Thoracic aorta (tissue), 2 donors: ENCODE measurements around the gene GINS1. TPM values are rescaled to one million over a fixed set of nuclear protein-coding genes. Genes with fewer than 3 reads are reported as not detected.

Source experiments
- ATAC-seq: fragments of 150-250 bp; one replicate; pipeline ENCODE4 v1.8.0; 2017; ENCODE audit warnings: low read depth; ENCODE audit not compliant: insufficient number of reproducible peaks, low FRiP score
- DNase-seq: peaks from one replicate; pipeline ENCODE4 v3.0.0-alpha.2; 2020; ENCODE audit warnings: low spot score
- H3K27ac ChIP-seq, 2 donors: fragments of 200-600 bp; sonication (generic); 1 replicate in 1 of 2; 2 replicates in 1 of 2; pipeline ENCODE4 v1.5.1; 2016; ENCODE audit warnings: mild to moderate bottlenecking in 2 of 2, moderate library complexity in 2 of 2
- H3K27me3 ChIP-seq: fragments of 200-600 bp; sonication (generic); replicated peaks from 2 replicates; pipeline ENCODE4 v1.6.0; 2016; ENCODE audit warnings: mild to moderate bottlenecking; ENCODE audit not compliant: insufficient read depth
- H3K36me3 ChIP-seq: fragments of 200-600 bp; sonication (generic); one replicate; pipeline ENCODE4 v1.5.1; 2016
- H3K4me1 ChIP-seq, 2 donors: fragments of 200-600 bp; sonication (generic); 1 replicate in 1 of 2; 2 replicates in 1 of 2; pipeline versions ENCODE4 v1.5.1 to v1.6.0; 2016; ENCODE audit warnings: low read depth in 2 of 2, mild to moderate bottlenecking in 1 of 2; ENCODE audit not compliant: control insufficient read depth in 1 of 2
- H3K4me3 ChIP-seq: fragments of 200-600 bp; sonication (generic); 2 replicates; pipeline ENCODE4 v1.5.1; 2016; ENCODE audit warnings: mild to moderate bottlenecking
- H3K9me3 ChIP-seq: fragments of 200-600 bp; sonication (generic); 2 replicates; pipeline ENCODE4 v1.5.1; 2016
- total RNA-seq, 2 donors: library from RNA; depleted of rRNA; stranded (reverse); fragments of >200 nt; gene quantifications; one replicate each; pipeline versions ENCODE4 v1.1.0 to v1.2.3, GENCODE V29; 2016
- TF ChIP-seq, protein P1 (sequence below): fragments of 200-600 bp; sonication (generic); IDR thresholded peaks from one replicate; pipeline ENCODE4 v1.5.1; 2019; ENCODE audit warnings: antibody characterized with exemption

GINS1 gene
- total RNA-seq, 2 donors from 2014 or later: 0.41 TPM; not detected in 1

DNA sequence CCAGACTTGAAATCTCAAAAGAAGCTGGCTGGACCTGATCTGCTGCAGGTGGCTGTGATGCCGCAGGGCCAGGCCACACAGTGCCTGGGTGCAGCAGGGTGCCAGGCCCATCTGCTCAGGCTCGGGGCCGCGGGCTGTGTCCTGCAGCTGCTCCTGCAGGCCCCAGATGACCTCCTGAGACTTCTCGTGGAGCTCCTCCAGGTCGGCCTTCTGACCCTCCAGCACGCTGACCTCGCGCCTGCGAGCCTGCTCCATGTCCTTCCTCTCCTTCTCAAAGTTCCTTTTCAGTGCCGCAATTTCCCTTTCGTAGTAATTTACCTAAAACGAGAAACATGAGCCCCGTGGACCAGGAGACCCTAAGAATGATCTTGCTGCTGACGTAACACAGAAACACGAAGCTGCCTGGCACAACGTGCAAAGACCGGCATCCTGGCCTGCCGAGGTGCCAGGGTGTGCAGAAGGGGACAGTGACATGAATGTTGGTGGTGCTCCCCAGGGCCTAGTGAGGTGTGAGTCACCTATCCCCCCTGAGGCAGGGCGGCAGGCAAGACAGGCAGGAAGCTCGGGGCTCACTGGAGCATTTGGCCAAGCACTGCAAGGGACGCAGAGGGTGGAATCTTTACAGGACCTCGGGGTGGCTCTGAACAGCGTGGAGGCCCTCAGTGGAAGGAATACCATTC, 71.6 kb downstream of the GINS1 start:
- TF ChIP-seq, protein P1, sequence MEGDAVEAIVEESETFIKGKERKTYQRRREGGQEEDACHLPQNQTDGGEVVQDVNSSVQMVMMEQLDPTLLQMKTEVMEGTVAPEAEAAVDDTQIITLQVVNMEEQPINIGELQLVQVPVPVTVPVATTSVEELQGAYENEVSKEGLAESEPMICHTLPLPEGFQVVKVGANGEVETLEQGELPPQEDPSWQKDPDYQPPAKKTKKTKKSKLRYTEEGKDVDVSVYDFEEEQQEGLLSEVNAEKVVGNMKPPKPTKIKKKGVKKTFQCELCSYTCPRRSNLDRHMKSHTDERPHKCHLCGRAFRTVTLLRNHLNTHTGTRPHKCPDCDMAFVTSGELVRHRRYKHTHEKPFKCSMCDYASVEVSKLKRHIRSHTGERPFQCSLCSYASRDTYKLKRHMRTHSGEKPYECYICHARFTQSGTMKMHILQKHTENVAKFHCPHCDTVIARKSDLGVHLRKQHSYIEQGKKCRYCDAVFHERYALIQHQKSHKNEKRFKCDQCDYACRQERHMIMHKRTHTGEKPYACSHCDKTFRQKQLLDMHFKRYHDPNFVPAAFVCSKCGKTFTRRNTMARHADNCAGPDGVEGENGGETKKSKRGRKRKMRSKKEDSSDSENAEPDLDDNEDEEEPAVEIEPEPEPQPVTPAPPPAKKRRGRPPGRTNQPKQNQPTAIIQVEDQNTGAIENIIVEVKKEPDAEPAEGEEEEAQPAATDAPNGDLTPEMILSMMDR: no peak
- DNase-seq (no peak), ATAC-seq (no peak)
- H3K27ac ChIP-seq: no peak overlapping the region
- no peaks in the 10 kb centered on the region for H3K9me3 ChIP-seq
- no peaks in the 10 kb centered on the region for H3K4me1 ChIP-seq
- no peaks in the 10 kb centered on the region for H3K27me3 ChIP-seq
- H3K4me3 ChIP-seq: no peak overlapping the region
- peaks cover 42% of the 10 kb centered on the region for H3K36me3 ChIP-seq

DNA sequence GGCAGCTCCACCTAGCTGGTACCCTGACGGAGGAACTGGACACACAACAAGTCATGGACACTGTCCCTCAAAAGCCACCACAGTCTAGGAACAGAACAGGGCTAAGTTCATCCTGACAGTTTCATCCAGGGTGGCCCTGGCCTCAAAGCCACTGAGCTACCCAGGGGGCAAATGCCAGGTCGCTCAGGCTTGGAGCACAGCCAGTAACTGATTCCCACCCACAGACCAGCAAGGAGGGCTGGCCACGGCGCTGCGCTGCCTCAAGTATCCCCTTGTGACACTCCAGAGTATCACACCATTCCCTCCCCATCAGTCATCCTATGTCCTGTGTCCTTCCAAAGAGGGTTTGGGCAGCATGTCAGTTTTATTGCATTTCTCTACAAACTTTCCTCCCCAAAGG, 72.2 kb downstream of the GINS1 start:
- Histone ChIP-seq H3K4me1 (no peaks in the 10 kb centered on the region), H3K27me3 (no peaks in the 10 kb centered on the region), H3K4me3 (no peak overlapping the region), H3K9me3 (no peaks in the 10 kb centered on the region), H3K27ac (no peak overlapping the region), H3K36me3 (peaks cover 39% of the 10 kb centered on the region)
- ATAC-seq (no peak), DNase-seq (no peak)
- TF ChIP-seq, protein P1: no peak

DNA sequence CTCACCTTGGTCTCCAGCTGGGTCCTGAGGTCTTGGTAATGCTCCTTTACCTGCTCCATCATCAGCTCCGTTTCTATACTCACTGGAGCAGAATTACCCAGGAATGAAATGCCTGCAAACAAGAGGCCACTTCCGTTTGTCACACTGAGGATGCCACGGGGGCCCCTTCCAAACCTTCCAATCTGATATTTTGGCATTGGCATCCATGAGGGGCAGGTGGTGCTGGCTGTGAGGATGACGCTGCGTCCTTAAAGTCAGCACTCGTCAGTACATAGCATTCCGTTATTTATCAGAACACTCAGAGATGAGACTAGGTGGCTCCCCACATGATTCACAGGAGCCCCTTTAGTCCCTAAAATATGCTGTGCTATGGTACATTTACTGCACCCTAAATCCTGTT, 72.7 kb downstream of the GINS1 start:
- Histone ChIP-seq H3K4me1 (no peaks in the 10 kb centered on the region), H3K27me3 (no peaks in the 10 kb centered on the region), H3K27ac (no peak overlapping the region), H3K4me3 (no peak overlapping the region), H3K9me3 (no peaks in the 10 kb centered on the region), H3K36me3 (peaks cover 39% of the 10 kb centered on the region)
- ATAC-seq: no peak
- TF ChIP-seq, protein P1: no peak
- DNase-seq: no peak

DNA sequence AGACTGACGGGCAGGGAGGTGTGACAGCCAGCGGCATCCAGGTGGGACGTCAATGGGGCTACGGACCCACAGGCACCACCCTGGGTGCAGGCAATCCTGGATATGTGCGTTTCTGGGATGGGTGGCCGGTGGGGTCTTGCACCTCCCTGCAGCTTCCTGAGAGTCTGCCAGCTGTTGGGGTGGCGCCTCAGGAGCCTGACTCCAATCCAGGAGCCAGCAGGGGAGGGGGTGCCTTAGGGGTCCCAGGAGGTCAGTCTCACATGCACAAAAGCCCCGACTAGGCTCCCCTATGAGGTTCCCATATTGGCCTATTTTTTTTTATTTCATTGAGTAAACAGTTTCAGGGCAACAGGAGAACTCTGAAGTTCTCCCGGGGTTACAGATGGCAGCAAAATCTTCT, 73.3 kb downstream of the GINS1 start:
- H3K9me3 ChIP-seq: no peaks in the 10 kb centered on the region
- TF ChIP-seq, protein P1: no peak
- no peaks in the 10 kb centered on the region for H3K27me3 ChIP-seq
- peaks cover 36% of the 10 kb centered on the region for H3K36me3 ChIP-seq
- no peak overlapping the region for H3K27ac ChIP-seq
- H3K4me1 ChIP-seq: no peaks in the 10 kb centered on the region
- H3K4me3 ChIP-seq: no peak overlapping the region
- ATAC-seq (no peak), DNase-seq (no peak)

DNA sequence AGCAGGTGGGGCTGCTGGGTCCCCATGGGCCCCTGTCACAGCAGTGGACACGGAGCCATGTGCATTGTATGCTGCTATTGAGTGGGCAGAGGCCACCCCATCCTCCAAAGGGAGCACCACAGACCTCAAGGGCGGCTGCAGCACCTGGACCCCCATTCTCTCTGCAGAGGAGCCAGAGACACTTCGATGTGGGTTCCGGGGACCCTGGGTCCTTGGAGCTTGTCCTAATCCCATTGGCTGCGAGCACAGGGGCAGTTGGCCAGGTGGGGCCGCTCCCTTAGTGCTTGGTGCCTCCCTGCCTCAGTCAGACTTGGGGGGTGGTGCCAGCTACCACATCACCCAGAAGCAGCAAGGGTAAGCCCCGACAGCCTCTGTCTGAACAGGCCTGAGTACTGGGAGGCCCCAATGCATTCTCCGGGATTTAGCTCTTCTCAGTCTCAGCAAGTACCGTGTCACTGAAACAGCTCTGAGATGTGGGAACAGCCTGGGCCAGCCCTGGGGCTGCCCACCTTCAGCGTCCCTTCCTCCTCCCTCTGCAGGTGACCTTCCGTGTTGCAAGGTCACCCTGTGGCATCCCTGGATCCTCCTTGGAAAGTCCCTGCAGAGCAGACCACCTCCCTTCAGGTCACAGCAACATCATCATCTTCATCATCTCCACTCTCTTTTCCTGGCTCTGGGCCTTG, 73.9 kb downstream of the GINS1 start:
- Histone ChIP-seq H3K4me1 (no peaks in the 10 kb centered on the region), H3K36me3 (peaks cover 36% of the 10 kb centered on the region)
- no peak for DNase-seq

More for the DNA sequence above, 73.9 kb downstream of the GINS1 start:
- H3K9me3 ChIP-seq: no peaks in the 10 kb centered on the region
- no peaks in the 10 kb centered on the region for H3K27me3 ChIP-seq
- TF ChIP-seq, protein P1: no peak
- no peak overlapping the region for H3K4me3 ChIP-seq
- H3K27ac ChIP-seq: no peak overlapping the region
- no peak for ATAC-seq
